Peyer's patch (tissue), 4 donors: ENCODE data around the gene ZNF133.

Source experiments
- CTCF ChIP-seq, 6 experiments: fragments of 450-650 bp in 4 of 6; fragments of 200-600 bp in 2 of 6; sonication (generic) in 1 of 6; IDR thresholded peaks; one replicate each; pipeline ENCODE4 v1.5.1; 2017 to 2019; ENCODE audit warnings: antibody characterized with exemption in 6 of 6, mild to moderate bottlenecking in 3 of 6, moderate library complexity in 1 of 6
- POLR2A ChIP-seq, 2 donors: fragments of 450-650 bp; IDR thresholded peaks; one replicate each; pipeline ENCODE4 v1.5.1; 2017; ENCODE audit warnings: antibody characterized with exemption in 2 of 2, mild to moderate bottlenecking in 2 of 2, moderate library complexity in 2 of 2

DNA sequence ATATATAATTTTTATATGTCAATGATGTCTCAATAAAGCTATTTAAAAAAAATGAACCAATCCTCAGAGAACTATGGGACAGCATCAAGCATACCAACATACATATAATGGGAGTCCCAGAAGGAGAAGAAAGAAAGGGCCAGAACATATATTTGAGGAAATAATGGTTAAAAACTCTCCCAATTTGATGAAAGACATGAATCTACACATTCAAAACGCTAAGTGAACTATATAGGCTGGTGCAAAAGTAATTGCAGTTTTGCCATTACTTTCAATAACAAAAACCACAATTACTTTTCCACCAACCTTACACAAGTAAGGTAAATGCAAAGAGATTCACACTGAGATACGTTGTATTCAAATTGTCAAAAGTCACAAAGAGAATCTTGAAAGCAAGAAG lies 43.4 kb downstream of the ZNF133 start:
- no peak for TF ChIP-seq CTCF (IDR thresholded peaks at IDR 0.05)
- no peak for TF ChIP-seq POLR2A (IDR thresholded peaks at IDR 0.05)
